HepG2 (cell line): Measurements from ENCODE around the gene OPRM1. TPM values are rescaled to one million over a fixed set of nuclear protein-coding genes. Genes with fewer than 3 reads are reported as not detected.
A peak's percentile ranks its signal among the peaks of the same experiment; 100 is the strongest.

Source experiments
- ATAC-seq: fragments of 200-7000 bp; cut with Tn5 transposase; 3 replicates; pipeline ENCODE4 v1.9.1; 2020; ENCODE audit warnings: mild to moderate bottlenecking, moderate library complexity
- BruUV-seq: library from RNA; stranded (reverse); fragments of 400-500 nt; replicated peaks from 2 replicates; lab custom pipeline; 2021; lab: Mats Ljungman, UMichigan
- CTCF ChIA-PET: fragments of 300-600 bp; formaldehyde crosslinking; extraction: SDS; loops from one replicate; lab custom pipeline; 2021; ENCODE audit warnings: low total read pairs, inconsistent platforms, low intra/inter-chr PET ratio; lab: Yijun Ruan, JAX
- POLR2A ChIA-PET: fragments of 350-600 bp; sonication (Branson Sonifier 250); formaldehyde crosslinking; loops from one replicate; lab custom pipeline; 2020; ENCODE audit warnings: antibody characterized with exemption, inconsistent platforms; lab: Yijun Ruan, JAX
- DNase-seq: peaks from one replicate; pipeline ENCODE4 v3.0.0-alpha.2; 2015; ENCODE audit warnings: low spot score
- FAIRE-seq: peaks from 3 replicates; lab custom pipeline; 2011; peaks lifted over from hg19 to GRCh38; lab: Jason Lieb, UNC
- H2AFZ ChIP-seq: one replicate; pipeline ENCODE4 v1.6.1; 2011; ENCODE audit warnings: low read length, inconsistent platforms
- H3K27ac ChIP-seq: fragments of 300-600 bp; 3 replicates; pipeline ENCODE4 v1.8.0; 2011; ENCODE audit warnings: mixed run types, mild to moderate bottlenecking, mixed read lengths, low read length, inconsistent platforms; ENCODE audit not compliant: insufficient read depth; ENCODE audit errors: extremely low read length
- H3K27me3 ChIP-seq, 2 experiments: fragments of 200-600 bp in 1 of 2; 2 replicates in 1 of 2; 3 replicates in 1 of 2; pipeline versions ENCODE4 v1.6.0 to v1.8.0; 2011; ENCODE audit warnings: low read length in 2 of 2, mild to moderate bottlenecking in 2 of 2, moderate library complexity in 2 of 2, inconsistent platforms in 1 of 2; ENCODE audit not compliant: insufficient read depth in 2 of 2, control insufficient read depth in 1 of 2
- H3K36me3 ChIP-seq, 2 experiments: fragments of 200-600 bp in 1 of 2; replicated peaks in 1 of 2; 2 replicates in 1 of 2; 3 replicates in 1 of 2; pipeline versions ENCODE4 v1.5.1 to v1.8.0; 2011; ENCODE audit warnings: low read length in 2 of 2, inconsistent platforms in 1 of 2; ENCODE audit not compliant: insufficient read depth in 2 of 2, control insufficient read depth in 1 of 2
- H3K4me1 ChIP-seq: 2 replicates; pipeline ENCODE4 v1.5.1; 2012; ENCODE audit warnings: low read length, inconsistent platforms; ENCODE audit not compliant: insufficient read depth
- H3K4me2 ChIP-seq: 2 replicates; pipeline ENCODE4 v1.6.0; 2011; ENCODE audit warnings: low read depth, low read length, inconsistent platforms
- H3K4me3 ChIP-seq, 3 experiments: fragments of 200-600 bp in 1 of 3; sonication (generic), shearing (Covaris generic) in 1 of 3; replicated peaks in 1 of 3; 2 replicates each; pipeline ENCODE4 v1.5.1; 2011 to 2016; ENCODE audit warnings: low read length in 3 of 3, inconsistent platforms in 2 of 3, low read depth in 2 of 3, mild to moderate bottlenecking in 2 of 3, control low read depth in 1 of 3, mixed read lengths in 1 of 3; ENCODE audit not compliant: insufficient read depth in 1 of 3
- H3K79me2 ChIP-seq: one replicate; pipeline ENCODE4 v1.6.1; 2011; ENCODE audit warnings: low read length, inconsistent platforms; ENCODE audit not compliant: insufficient read depth
- H3K9ac ChIP-seq: 2 replicates; pipeline ENCODE4 v1.6.0; 2011; ENCODE audit warnings: mild to moderate bottlenecking, low read depth, low read length, inconsistent platforms; ENCODE audit not compliant: insufficient read depth
- H3K9me3 ChIP-seq: 2 replicates; pipeline ENCODE4 v1.5.1; 2012; ENCODE audit warnings: mild to moderate bottlenecking, low read length
- H4K20me1 ChIP-seq: 2 replicates; pipeline ENCODE4 v1.6.0; 2011; ENCODE audit warnings: inconsistent platforms, mild to moderate bottlenecking, low read length, moderate library complexity; ENCODE audit not compliant: insufficient read depth
- ARID5B ChIP-seq: IDR thresholded peaks from 2 replicates; pipeline ENCODE4 v1.4.0; 2020; ENCODE audit warnings: mild to moderate bottlenecking, missing genetic modification reagents
- ASH2L ChIP-seq: fragments of 300-600, 200-600 bp; sonication (generic); IDR thresholded peaks from 2 replicates; pipeline ENCODE4 v1.7.0; 2017; ENCODE audit warnings: low read depth, mild to moderate bottlenecking, moderate library complexity, mixed read lengths, low read length; ENCODE audit not compliant: insufficient read length
- ATF7 ChIP-seq, 2 experiments: fragments of 450-650 bp in 1 of 2; sonication (generic) in 1 of 2; formaldehyde crosslinking in 1 of 2; IDR thresholded peaks; 2 replicates each; pipeline versions ENCODE4 v1.4.0 to v1.6.1; 2016 to 2020; ENCODE audit warnings: antibody characterized with exemption in 1 of 2, mild to moderate bottlenecking in 1 of 2, missing genetic modification reagents in 1 of 2
- DPF2 ChIP-seq: sonication (generic); formaldehyde crosslinking; IDR thresholded peaks from 2 replicates; pipeline ENCODE4 v1.4.0; 2020; ENCODE audit warnings: mild to moderate bottlenecking, low read depth, missing genetic modification reagents, borderline replicate concordance
- KMT2B ChIP-seq: IDR thresholded peaks from 2 replicates; pipeline ENCODE4 v1.6.1; 2016; ENCODE audit warnings: missing genetic modification reagents, missing compliant biosample characterization
- PHB2 ChIP-seq: fragments of 450-650 bp; IDR thresholded peaks from 2 replicates; pipeline ENCODE4 v1.6.1; 2018; ENCODE audit not compliant: partially characterized antibody
- TEAD3 ChIP-seq: optimal IDR thresholded peaks from 2 replicates; pipeline ENCODE3; 2016; ENCODE audit warnings: borderline replicate concordance
- ZBTB20 ChIP-seq: sonication (generic); formaldehyde crosslinking; IDR thresholded peaks from 2 replicates; pipeline ENCODE4 v1.8.1; 2023; ENCODE audit warnings: missing genetic modification reagents, low read depth, mild to moderate bottlenecking, borderline replicate concordance
- ZNF572 ChIP-seq: sonication (generic); formaldehyde crosslinking; IDR thresholded peaks from 2 replicates; pipeline ENCODE4 v1.5.1; 2020; ENCODE audit warnings: mild to moderate bottlenecking, missing genetic modification reagents
- ZZZ3 ChIP-seq: sonication (generic); formaldehyde crosslinking; IDR thresholded peaks from 2 replicates; pipeline ENCODE4 v1.4.0; 2020; ENCODE audit warnings: missing genetic modification reagents, mild to moderate bottlenecking, borderline replicate concordance
- WGBS: methylation state at CpG from one replicate; pipeline ENCODE4 v1.1.6; 2017; ENCODE audit warnings: low lambda C conversion rate; 5-methylcytosine and 5-hydroxymethylcytosine counted together
- in situ Hi-C: cut with HindIII; loops from 2 replicates; pipeline ENCODE4 v1.10.0; 2017; ENCODE audit warnings: low pct_unique_long_range_greater_than_20kb; ENCODE audit not compliant: extremely low pct_ligation_motif_present
- intact Hi-C: fragments of 100-400 bp; cut with micrococcal nuclease; formaldehyde crosslinking; loops from one replicate; pipeline ENCODE4 v1.10.0; 2022; ENCODE audit not compliant: unreplicated experiment
- polyA plus RNA-seq, 8 experiments: library from polyadenylated mRNA; depleted of rRNA in 3 of 8; stranded (reverse) in 7 of 8; unstranded in 1 of 8; fragments of >200 nt; fragmentation: Illumina TruSeq in 4 of 8; extraction: Trizol in 4 of 8; gene quantifications; 2 replicates each; pipeline versions ENCODE4 v1.2.1 to v1.2.3, GENCODE V29; 2011 to 2016; ENCODE audit warnings: low read depth in 4 of 8, missing spikeins in 1 of 8, mixed read lengths in 1 of 8; ENCODE audit not compliant: insufficient read depth in 1 of 8
- total RNA-seq, 5 experiments: library from RNA; depleted of rRNA; stranded (reverse); fragments of >200 nt; fragmentation: Illumina TruSeq; extraction: Trizol; gene quantifications; 2 replicates each; pipeline ENCODE4 v1.2.3, GENCODE V29; 2016; ENCODE audit warnings: low read depth in 1 of 5

Gene OPRM1
- total and polyA plus RNA-seq, 2 of the 13 experiments (the other 11 are each of a cell fraction or from before 2014, with no cell fraction given), result not detected

GRCh38 chr6:153997221-153997620 lies 41.8 kb upstream of the OPRM1 start:
- DNase-seq, result no peak
- POLR2A ChIA-PET, result no interaction called here
- intact Hi-C loops, result no loop called here
- TF ChIP-seq ZNF572 (CRISPR knock-in tag) (no peak), TEAD3 (CRISPR knock-in tag) (no peak), ZZZ3 (no peak), DPF2 (CRISPR knock-in tag) (no peak), ZBTB20 (CRISPR knock-in tag) (no peak), PHB2 (no peak)
- H4K20me1 ChIP-seq, result no peaks in the 10 kb centered on the region
- ATAC-seq, result no peak
- in situ Hi-C loops, result no loop called here
- H3K36me3 ChIP-seq, result no peaks in the 10 kb centered on the region
- no peaks in the 10 kb centered on the region for H3K9me3 ChIP-seq
- no peak overlapping the region for H3K4me2 ChIP-seq
- no TSS peak for BruUV-seq
- FAIRE-seq, result no peak
- no peak overlapping the region for H3K4me3 ChIP-seq
- no peak overlapping the region for H2AFZ ChIP-seq
- H3K27ac ChIP-seq, result no peak overlapping the region
- WGBS, result under 1% methylated on average over 3 of the region's 3 CpGs
- no peaks in the 10 kb centered on the region for H3K79me2 ChIP-seq
- CTCF ChIA-PET, result no interaction called here
- no peak overlapping the region for H3K9ac ChIP-seq
- H3K4me1 ChIP-seq, result no peaks in the 10 kb centered on the region
- no peaks in the 10 kb centered on the region for H3K27me3 ChIP-seq

GRCh38 chr6:154001494-154002285 lies 37.4 kb upstream of the OPRM1 start:
- no peak for DNase-seq
- in situ Hi-C loops (no loop called here), intact Hi-C loops (no loop called here)
- H4K20me1 ChIP-seq, result no peaks in the 10 kb centered on the region
- no TSS peak for BruUV-seq
- no peak overlapping the region for H3K4me3 ChIP-seq
- no peak for ATAC-seq
- H3K27ac ChIP-seq, result no peak overlapping the region
- H3K36me3 ChIP-seq, result no peaks in the 10 kb centered on the region
- peak; percentile 70 for TF ChIP-seq ATF7 (IDR thresholded peaks at IDR 0.05)
- TF ChIP-seq ATF7 (CRISPR knock-in tag; IDR thresholded peaks at IDR 0.05), result no peak
- no peak for TF ChIP-seq KMT2B (CRISPR knock-in tag)
- TF ChIP-seq ARID5B, result no peak
- TF ChIP-seq ASH2L, result no peak
- FAIRE-seq, result no peak
- ChIA-PET CTCF (no interaction called here), POLR2A (no interaction called here)
- H2AFZ ChIP-seq, result no peak overlapping the region
- no peak overlapping the region for H3K9ac ChIP-seq
- H3K27me3 ChIP-seq, result no peaks in the 10 kb centered on the region
- WGBS, result 4% methylated on average over 9 of the region's 10 CpGs
- H3K4me1 ChIP-seq, result no peaks in the 10 kb centered on the region
- H3K9me3 ChIP-seq, result no peaks in the 10 kb centered on the region
- no peak overlapping the region for H3K4me2 ChIP-seq
- no peaks in the 10 kb centered on the region for H3K79me2 ChIP-seq
